ENCODE data around the gene CPN1.
"Not testable (repeated sequence)": the region's sequence is repeated elsewhere in the genome, so short reads cannot be mapped to it uniquely, and the experiment has no call there.

The CPN1 gene

GRCh38 chr10:100081075-100082001, at the start of gene CPN1:
CPN1 (minus strand) TSS chr10:100081869; CDS start chr10:100081625, 244 bp downstream.
- no peak for DNase-seq

- no peak for DNase-seq
Observed at GRCh38 chr10:100130831-100131230, 49.2 kb upstream of the CPN1 start.

GRCh38 chr10:100129424-100129823, 47.8 kb upstream of the CPN1 start:
- DNase-seq = no peak

DNA sequence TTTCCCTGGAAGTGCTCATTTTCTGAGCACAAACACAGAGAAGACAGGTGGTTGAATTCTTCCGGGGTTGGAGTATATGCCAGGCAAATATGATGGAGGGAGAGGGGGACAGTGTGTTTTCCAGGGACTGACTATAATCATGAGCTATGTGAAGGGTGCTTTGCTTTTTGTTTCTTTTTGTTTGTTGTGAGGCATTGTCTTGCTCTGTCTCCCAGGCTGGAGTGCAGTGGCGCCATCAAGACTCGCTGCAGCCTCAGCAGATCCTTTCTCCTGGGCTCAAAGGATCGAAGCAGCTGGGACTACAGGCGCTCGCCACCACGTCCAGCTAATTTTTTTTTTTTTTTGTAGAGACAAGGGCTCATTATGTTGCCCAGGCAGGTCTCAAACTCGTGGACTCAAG, 47.3 kb upstream of the CPN1 start:
- DNase-seq = no peak

- DNase-seq = not testable (repeated sequence)
Observed at GRCh38 chr10:100125335-100125734, 43.7 kb upstream of the CPN1 start.

DNA sequence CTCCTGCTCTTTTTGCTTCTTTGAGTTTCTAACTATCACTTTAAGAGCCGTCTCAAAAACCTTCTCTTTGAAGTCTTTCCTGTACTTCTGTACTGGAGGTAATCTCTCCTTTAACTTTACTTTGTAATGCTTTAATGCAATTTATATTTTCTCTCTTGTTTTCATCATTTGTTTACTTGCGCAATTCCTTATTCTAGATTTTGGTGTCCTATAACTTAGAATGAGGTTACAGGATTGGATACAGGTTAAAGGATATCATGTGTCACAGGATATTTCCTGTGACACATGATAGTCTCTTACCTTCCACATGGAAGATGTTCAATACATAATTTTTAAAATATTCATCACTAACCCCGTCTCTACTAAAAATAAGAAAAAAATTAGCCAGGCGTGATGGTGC, 42.4 kb upstream of the CPN1 start:
- no peak for DNase-seq

GRCh38 chr10:100122780-100123179, 41.1 kb upstream of the CPN1 start:
- DNase-seq = no peak

DNA sequence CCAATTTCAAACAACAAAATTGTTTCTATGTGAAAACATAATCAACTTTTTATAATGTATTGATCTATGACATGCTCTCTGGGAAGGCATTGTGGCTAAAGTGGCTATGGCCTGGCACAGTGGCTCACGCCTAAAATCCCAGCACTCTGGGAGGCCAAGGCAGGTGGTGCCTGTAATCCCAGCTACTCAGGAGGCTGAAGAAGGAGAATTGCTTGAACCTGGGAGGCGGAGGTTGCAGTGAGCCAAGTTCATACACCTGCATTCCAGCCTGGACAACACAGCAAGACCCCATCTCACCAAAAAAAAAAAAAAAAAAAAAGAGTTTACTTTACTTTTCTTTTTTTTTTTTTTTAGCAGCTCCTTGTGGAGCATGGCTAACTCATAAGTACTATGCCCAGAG, 38.9 kb upstream of the CPN1 start:
- DNase-seq = no peak

- no peak for DNase-seq
Observed at GRCh38 chr10:100119726-100120125, 38.1 kb upstream of the CPN1 start.

DNA sequence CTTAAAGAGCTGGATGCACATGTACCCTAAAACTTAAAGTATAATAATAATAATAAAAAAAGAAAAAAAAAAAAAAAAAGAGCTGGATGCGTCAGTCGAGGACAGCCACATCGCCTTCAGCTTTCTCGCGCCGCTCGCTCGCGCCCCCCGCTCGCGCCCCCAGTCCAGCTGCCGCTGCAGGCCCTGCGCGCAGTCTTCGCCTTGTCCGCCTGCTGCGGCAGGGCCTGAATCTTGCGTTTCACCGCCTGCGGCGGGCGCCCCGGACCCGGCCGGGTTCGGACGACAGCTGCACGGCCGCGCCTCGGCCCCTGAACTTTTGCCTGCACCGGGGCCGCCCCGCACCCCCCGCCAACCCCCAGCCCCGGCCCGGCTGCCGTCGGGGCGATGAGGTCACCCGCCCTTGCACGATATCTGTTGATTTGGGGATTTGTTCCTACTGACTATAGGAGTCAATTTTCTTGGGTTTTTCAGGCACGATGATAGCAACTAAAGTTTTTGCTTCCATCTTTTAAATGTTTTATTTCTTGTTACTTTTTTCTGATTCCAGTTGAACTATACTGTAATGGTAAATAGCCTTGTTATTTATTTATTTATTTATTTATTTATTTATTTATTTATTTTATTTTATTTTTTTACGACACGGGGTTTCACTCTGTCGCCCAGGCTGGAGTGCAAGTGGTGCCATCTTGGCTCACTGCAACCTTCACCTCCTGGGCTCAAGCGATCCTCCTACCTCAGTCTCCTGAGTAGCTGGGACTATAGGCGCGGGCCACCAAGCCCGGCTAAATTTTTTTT, 33.5 kb upstream of the CPN1 start:
- no peak for DNase-seq

DNA sequence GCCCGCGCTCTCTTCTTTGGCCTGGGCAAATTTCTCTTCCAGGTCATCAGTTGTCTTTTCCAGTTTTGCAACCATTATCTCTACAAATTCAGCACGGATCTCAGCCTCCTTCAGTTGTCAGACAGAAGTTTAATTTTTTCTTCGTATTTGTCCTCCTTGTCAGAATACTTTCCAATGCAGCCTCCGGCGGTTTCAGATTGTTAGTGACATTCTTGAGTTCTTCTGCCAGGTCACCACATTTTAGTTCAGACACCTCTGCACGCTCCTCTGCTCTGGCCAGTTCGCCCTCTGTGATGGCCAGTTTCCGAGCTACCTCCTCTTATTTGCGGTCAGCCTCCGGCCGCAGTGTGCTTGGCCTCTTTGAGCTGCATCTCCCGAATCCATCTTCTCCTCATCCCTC, 32.8 kb upstream of the CPN1 start:
- DNase-seq = no peak

- no peak for DNase-seq
Observed at GRCh38 chr10:100109670-100110069, 28.0 kb upstream of the CPN1 start.

DNA sequence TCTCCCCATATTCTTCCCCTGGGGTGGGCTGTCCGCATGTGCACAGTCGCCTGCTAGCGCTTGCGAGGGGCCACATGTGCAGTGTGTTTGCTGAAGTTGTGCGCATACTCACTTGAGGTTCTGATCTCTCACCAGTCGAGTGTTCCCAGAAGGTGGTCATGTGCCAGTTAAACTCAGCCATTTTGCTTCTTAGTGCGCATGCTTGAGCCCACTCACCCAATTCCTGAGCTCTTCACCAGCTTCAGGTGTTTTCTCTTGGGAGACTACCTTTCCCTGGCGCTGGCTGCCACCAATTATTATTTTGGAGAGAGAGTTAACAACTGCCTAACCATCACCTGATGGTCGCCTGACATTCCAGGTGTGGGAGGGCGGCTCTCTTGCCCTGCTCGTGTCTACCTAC, 25.2 kb upstream of the CPN1 start:
- no peak for DNase-seq

DNA sequence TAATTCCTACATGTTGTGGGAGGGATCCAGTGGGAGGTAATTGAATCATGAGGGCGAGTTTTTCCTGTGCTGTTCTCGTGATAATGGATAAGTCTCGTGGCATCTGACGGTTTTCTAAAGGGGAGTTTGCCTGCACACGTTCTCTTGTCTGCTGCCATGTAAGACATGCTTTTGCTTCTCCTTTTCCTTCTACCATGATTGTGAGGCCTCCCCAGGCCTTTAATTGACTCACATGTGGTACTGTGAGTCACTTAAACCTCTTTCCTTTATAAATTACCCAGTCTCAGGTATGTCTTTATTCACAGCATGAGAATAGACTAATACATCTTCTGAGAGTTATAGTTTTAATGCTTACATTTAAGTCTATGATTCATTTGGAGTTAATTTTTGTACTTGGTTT, 22.6 kb upstream of the CPN1 start:
- no peak for DNase-seq

GRCh38 chr10:100103581-100103980, 21.9 kb upstream of the CPN1 start:
- no peak for DNase-seq

- DNase-seq = no peak
Observed at GRCh38 chr10:100101192-100102076, 19.8 kb upstream of the CPN1 start.

GRCh38 chr10:100100651-100101184, 19.0 kb upstream of the CPN1 start:
- DNase-seq = no peak

- DNase-seq = no peak
Observed at GRCh38 chr10:100089241-100089640, 7.6 kb upstream of the CPN1 start.

DNA sequence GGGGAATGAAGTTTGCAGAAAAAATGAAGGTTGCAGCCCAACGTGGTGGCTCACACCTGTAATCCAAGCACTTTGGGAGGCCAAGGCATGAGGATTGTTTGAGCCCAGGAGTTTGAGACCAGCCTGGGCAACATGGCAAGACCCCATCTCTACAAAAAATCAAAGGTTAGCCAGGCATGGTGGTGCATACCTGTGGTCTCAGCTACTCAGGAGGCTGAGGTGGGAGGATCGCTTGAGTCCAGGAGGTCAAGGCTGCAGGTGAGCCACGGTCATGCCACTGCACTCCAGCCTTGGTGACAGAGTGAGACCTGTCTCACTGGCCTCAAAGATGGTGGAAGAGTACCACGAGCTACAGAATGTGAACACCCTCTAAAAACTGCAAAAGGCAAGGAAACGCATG, 5.0 kb upstream of the CPN1 start:
- DNase-seq = not testable (repeated sequence)

DNA sequence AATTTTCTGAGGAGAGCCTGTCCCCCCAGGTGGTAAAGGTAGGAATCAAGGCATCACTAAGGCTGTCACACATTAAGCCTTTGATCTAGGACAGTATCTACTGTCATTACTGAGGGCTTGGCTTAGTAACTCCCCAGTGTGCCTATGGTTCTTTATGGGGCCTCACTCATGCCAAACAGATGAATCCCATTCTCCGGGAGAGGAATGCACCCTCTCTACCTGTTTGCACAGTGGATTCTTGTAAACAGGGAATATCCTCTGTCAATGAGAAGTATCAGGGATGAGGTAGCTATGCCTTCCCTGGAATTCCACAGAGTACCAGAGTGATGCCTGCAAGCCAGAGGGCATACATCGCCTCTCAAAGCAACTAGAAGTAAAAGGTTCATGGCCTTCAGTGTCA, 3.9 kb upstream of the CPN1 start:
- DNase-seq = no peak

DNA sequence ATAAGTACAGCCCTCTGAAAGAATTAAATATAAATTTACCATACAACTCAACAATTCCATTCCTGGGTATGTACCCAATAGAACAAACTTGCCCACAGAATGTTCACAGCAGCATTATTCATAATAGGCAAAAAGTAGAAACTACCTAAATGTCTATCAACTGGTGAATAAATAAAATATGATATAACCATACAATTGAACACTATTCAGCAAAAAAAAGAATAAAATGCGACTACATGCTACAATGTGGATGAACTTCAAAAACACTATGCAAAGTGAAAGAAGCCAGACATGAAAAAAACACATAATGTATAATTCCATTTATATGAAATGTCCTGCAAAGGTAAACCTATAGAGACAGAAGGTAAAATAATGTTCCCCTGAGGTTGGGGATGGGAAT, 2.0 kb upstream of the CPN1 start:
- DNase-seq = no peak

GRCh38 chr10:100082276-100082675, 607 bp upstream of the CPN1 start:
- not testable (repeated sequence) for DNase-seq

GRCh38 chr10:100076750-100077149, 4.9 kb downstream of the CPN1 start:
- no peak for DNase-seq

Measured in DMS79 (cell line).